DND-41 (cell line): ENCODE data around the gene DOCK7.

Experiments
- EZH2 ChIP-seq: IDR thresholded peaks from 3 replicates; pipeline ENCODE4 v1.6.1; 2012; ENCODE audit warnings: borderline replicate concordance, low read depth, mild to moderate bottlenecking, moderate library complexity, low read length, inconsistent platforms; ENCODE audit not compliant: severe bottlenecking
- TF ChIP-seq, protein P1 (sequence below): IDR thresholded peaks from 2 replicates; pipeline ENCODE4 v1.5.1; 2012; ENCODE audit warnings: borderline replicate concordance, low read length, moderate library complexity, mild to moderate bottlenecking; ENCODE audit not compliant: poor library complexity, severe bottlenecking; ENCODE audit errors: extremely low read depth

DNA sequence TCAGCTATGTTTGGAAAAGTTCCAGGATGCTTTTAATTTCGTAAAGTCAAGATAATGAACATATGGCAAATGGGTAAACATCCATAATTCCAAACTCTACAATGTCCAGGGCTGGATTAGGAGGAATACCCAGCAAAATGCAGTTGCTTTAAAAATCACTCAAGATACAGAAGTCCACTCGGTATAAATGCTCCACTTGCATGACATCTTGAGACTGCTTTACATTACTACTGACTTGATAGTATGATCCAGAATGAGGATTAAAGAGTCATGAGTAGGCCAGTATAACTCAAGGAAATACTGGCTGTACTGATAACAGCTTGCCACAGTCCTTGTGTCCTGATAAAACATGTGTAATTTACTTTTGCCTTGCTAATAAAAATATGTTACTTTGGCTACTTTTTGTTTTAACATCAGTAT is 149.1 kb downstream of the DOCK7 start:
- TF ChIP-seq, protein P1, sequence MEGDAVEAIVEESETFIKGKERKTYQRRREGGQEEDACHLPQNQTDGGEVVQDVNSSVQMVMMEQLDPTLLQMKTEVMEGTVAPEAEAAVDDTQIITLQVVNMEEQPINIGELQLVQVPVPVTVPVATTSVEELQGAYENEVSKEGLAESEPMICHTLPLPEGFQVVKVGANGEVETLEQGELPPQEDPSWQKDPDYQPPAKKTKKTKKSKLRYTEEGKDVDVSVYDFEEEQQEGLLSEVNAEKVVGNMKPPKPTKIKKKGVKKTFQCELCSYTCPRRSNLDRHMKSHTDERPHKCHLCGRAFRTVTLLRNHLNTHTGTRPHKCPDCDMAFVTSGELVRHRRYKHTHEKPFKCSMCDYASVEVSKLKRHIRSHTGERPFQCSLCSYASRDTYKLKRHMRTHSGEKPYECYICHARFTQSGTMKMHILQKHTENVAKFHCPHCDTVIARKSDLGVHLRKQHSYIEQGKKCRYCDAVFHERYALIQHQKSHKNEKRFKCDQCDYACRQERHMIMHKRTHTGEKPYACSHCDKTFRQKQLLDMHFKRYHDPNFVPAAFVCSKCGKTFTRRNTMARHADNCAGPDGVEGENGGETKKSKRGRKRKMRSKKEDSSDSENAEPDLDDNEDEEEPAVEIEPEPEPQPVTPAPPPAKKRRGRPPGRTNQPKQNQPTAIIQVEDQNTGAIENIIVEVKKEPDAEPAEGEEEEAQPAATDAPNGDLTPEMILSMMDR: no peak
- no peak for TF ChIP-seq EZH2
